Stomach (tissue), 4 donors: ENCODE data around the gene ZBTB7B.

Experiments
- EP300 ChIP-seq: sonication (generic); formaldehyde crosslinking; IDR thresholded peaks from one replicate; pipeline ENCODE4 v1.6.1; 2017; ENCODE audit warnings: antibody characterized with exemption
- POLR2A ChIP-seq, 4 donors: fragments of 450-650 bp; IDR thresholded peaks; one replicate each; pipeline ENCODE4 v1.6.1; 2016; ENCODE audit warnings: antibody characterized with exemption in 4 of 4, control low read depth in 2 of 4, mild to moderate bottlenecking in 1 of 4, moderate library complexity in 1 of 4
- POLR2AphosphoS5 ChIP-seq, 3 donors: sonication (generic); formaldehyde crosslinking; IDR thresholded peaks; one replicate each; pipeline ENCODE4 v1.6.1; 2016; ENCODE audit warnings: antibody characterized with exemption in 3 of 3
- TF ChIP-seq, protein P1 (sequence below), 7 experiments: fragments of 450-650 bp in 4 of 7; fragments of 200-600 bp in 3 of 7; sonication (generic) in 3 of 7; IDR thresholded peaks; one replicate each; pipeline ENCODE4 v1.5.1; 2016 to 2019; ENCODE audit warnings: antibody characterized with exemption in 7 of 7, control low read depth in 2 of 7, mild to moderate bottlenecking in 1 of 7

DNA sequence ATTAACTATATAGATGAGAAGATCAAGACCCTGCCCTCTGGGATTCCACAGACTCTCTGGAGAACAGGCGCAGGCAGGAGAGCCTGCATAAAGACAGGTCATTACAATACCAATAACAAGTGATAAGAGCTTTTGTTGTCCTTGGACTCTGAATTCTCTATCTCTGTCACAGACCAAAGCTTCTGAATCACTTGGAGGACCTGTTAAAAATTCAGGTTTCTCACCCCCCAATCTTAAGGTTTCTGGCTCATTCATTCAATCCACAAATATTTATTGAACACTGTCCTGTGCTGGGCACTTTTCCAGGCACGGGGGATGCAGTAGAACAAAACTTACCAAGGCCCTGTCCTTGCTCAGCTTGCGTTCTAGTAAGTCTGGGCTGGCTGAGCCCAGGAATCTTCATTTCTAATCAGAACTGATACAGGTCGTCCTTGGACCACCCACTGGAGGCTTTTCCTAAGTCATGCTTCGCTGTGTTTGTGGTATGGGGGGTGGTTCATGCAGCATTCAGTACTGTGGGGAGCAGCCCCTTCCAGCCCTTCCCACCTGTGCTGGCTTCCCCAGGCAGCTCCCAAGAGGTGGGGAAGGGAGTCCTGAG, 62.3 kb downstream of the ZBTB7B start:
- TF ChIP-seq EP300 (no peak), POLR2AphosphoS5 (IDR thresholded peaks at IDR 0.05) (no peak), POLR2A (IDR thresholded peaks at IDR 0.05) (no peak)
- TF ChIP-seq, protein P1, sequence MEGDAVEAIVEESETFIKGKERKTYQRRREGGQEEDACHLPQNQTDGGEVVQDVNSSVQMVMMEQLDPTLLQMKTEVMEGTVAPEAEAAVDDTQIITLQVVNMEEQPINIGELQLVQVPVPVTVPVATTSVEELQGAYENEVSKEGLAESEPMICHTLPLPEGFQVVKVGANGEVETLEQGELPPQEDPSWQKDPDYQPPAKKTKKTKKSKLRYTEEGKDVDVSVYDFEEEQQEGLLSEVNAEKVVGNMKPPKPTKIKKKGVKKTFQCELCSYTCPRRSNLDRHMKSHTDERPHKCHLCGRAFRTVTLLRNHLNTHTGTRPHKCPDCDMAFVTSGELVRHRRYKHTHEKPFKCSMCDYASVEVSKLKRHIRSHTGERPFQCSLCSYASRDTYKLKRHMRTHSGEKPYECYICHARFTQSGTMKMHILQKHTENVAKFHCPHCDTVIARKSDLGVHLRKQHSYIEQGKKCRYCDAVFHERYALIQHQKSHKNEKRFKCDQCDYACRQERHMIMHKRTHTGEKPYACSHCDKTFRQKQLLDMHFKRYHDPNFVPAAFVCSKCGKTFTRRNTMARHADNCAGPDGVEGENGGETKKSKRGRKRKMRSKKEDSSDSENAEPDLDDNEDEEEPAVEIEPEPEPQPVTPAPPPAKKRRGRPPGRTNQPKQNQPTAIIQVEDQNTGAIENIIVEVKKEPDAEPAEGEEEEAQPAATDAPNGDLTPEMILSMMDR (IDR thresholded peaks at IDR 0.05) = no peak
